Thyroid gland (tissue), 4 donors: Measurements from ENCODE around the gene CSF2RB. TPM values are rescaled to one million over a fixed set of nuclear protein-coding genes. Genes with fewer than 3 reads are reported as not detected.

Source experiments
- DNase-seq, 2 donors: peaks; one replicate each; pipeline ENCODE4 v3.0.0-alpha.2; 2019
- H3K27ac ChIP-seq, 3 donors: fragments of 200-600 bp; sonication (generic); 1 replicate in 2 of 3; 2 replicates in 1 of 3; pipeline ENCODE4 v1.5.1; 2016 to 2019; ENCODE audit warnings: mild to moderate bottlenecking in 1 of 3, moderate library complexity in 1 of 3
- H3K27me3 ChIP-seq: fragments of 200-600 bp; sonication (generic); one replicate; pipeline ENCODE4 v1.5.1; 2019
- H3K36me3 ChIP-seq, 2 donors: fragments of 200-600 bp; sonication (generic); one replicate each; pipeline ENCODE4 v1.5.1; 2016 to 2019
- H3K4me1 ChIP-seq, 2 donors: fragments of 200-600 bp; sonication (generic); one replicate each; pipeline ENCODE4 v1.5.1; 2017 to 2019
- H3K4me3 ChIP-seq, 3 donors: fragments of 200-600 bp; sonication (generic); replicated peaks in 1 of 3; 1 replicate in 2 of 3; 2 replicates in 1 of 3; pipeline ENCODE4 v1.5.1; 2016; ENCODE audit warnings: mild to moderate bottlenecking in 1 of 3
- H3K9me3 ChIP-seq: fragments of 200-600 bp; sonication (generic); one replicate; pipeline ENCODE4 v1.5.1; 2017
- CTCF ChIP-seq, 6 experiments: fragments of 200-600 bp in 3 of 6; fragments of 450-650 bp in 3 of 6; sonication (generic) in 3 of 6; IDR thresholded peaks; one replicate each; pipeline ENCODE4 v1.5.1; 2016 to 2019; ENCODE audit warnings: antibody characterized with exemption in 6 of 6, mild to moderate bottlenecking in 2 of 6, inconsistent platforms in 1 of 6, moderate library complexity in 1 of 6
- POLR2A ChIP-seq, 2 donors: fragments of 450-650 bp; IDR thresholded peaks; one replicate each; pipeline ENCODE4 v1.6.1; 2017; ENCODE audit warnings: antibody characterized with exemption in 2 of 2, mild to moderate bottlenecking in 2 of 2, moderate library complexity in 1 of 2
- WGBS, 2 donors: methylation state at CpG; one replicate each; pipeline ENCODE4 v1.1.5; 2017; 5-methylcytosine and 5-hydroxymethylcytosine counted together
- intact Hi-C: fragments of 100-400 bp; cut with DNase I; formaldehyde crosslinking; loops from one replicate; pipeline ENCODE4 v1.15.1; 2023
- total RNA-seq, 4 donors: library from RNA; depleted of rRNA; stranded (reverse); fragments of >200 nt; gene quantifications; one replicate each; pipeline ENCODE4 v1.2.3, GENCODE V29; 2016

The CSF2RB gene
- total RNA-seq, 4 donors from 2014 or later = 1.9 to 7.1 (median 3.0) TPM

- intact Hi-C loops = no loop called here
- Histone ChIP-seq H3K9me3 (no peaks in the 10 kb centered on the region), H3K4me1 (peaks cover 0 to under 1% of the 10 kb centered on the region in 2 donors), H3K27me3 (no peaks in the 10 kb centered on the region), H3K27ac (no peak overlapping the region), H3K4me3 (no peak overlapping the region), H3K36me3 (no peaks in the 10 kb centered on the region)
- DNase-seq = no peak
- 73 to 84% methylated on average over 7 of the region's 7 CpGs for WGBS, 2 donors
- TF ChIP-seq CTCF (IDR thresholded peaks at IDR 0.05) = no peak
- TF ChIP-seq POLR2A (IDR thresholded peaks at IDR 0.05) = no peak
Observed at GRCh38 chr22:36879775-36880174, 33.7 kb upstream of the CSF2RB start.

- intact Hi-C loops = no loop called here
- DNase-seq = no peak
- Histone ChIP-seq H3K4me3 (no peak overlapping the region), H3K27me3 (no peaks in the 10 kb centered on the region), H3K27ac (no peak overlapping the region), H3K9me3 (no peaks in the 10 kb centered on the region), H3K4me1 (no peaks in the 10 kb centered on the region), H3K36me3 (no peaks in the 10 kb centered on the region)
- TF ChIP-seq CTCF (IDR thresholded peaks at IDR 0.05) = no peak
- no peak for TF ChIP-seq POLR2A (IDR thresholded peaks at IDR 0.05)
- 84 to 91% methylated on average over 1 of the region's 1 CpG for WGBS, 2 donors
Observed at GRCh38 chr22:36881504-36882245, 31.8 kb upstream of the CSF2RB start.

GRCh38 chr22:36884349-36885158 is 28.9 kb upstream of the CSF2RB start:
- H3K27ac ChIP-seq = no peak overlapping the region
- no peak overlapping the region for H3K4me3 ChIP-seq
- DNase-seq = no peak
- intact Hi-C loops = no loop called here
- no peaks in the 10 kb centered on the region for H3K27me3 ChIP-seq
- no peaks in the 10 kb centered on the region for H3K4me1 ChIP-seq
- TF ChIP-seq POLR2A (IDR thresholded peaks at IDR 0.05) (no peak), CTCF (IDR thresholded peaks at IDR 0.05) (no peak)
- H3K36me3 ChIP-seq = no peaks in the 10 kb centered on the region
- no peaks in the 10 kb centered on the region for H3K9me3 ChIP-seq
- WGBS, 2 donors = 71 to 83% methylated on average over 5 of the region's 5 CpGs

GRCh38 chr22:36885474-36885873 is 28.0 kb upstream of the CSF2RB start:
- Histone ChIP-seq H3K27me3 (no peaks in the 10 kb centered on the region), H3K36me3 (no peaks in the 10 kb centered on the region), H3K4me3 (no peak overlapping the region), H3K4me1 (no peaks in the 10 kb centered on the region), H3K9me3 (no peaks in the 10 kb centered on the region), H3K27ac (no peak overlapping the region)
- WGBS, 2 donors = 69 to 71% methylated on average over 7 of the region's 7 CpGs
- intact Hi-C loops = no loop called here
- TF ChIP-seq POLR2A (IDR thresholded peaks at IDR 0.05) (no peak), CTCF (IDR thresholded peaks at IDR 0.05) (no peak)
- DNase-seq = no peak

- DNase-seq = no peak
- Histone ChIP-seq H3K27me3 (no peaks in the 10 kb centered on the region), H3K36me3 (no peaks in the 10 kb centered on the region), H3K4me1 (no peaks in the 10 kb centered on the region), H3K27ac (no peak overlapping the region), H3K4me3 (no peak overlapping the region), H3K9me3 (no peaks in the 10 kb centered on the region)
- intact Hi-C loops = no loop called here
- TF ChIP-seq CTCF (IDR thresholded peaks at IDR 0.05) = no peak
- TF ChIP-seq POLR2A (IDR thresholded peaks at IDR 0.05) = no peak
- 80 to 96% methylated on average over 4 of the region's 4 CpGs for whole genome bisulfite sequencing, 2 donors
Observed at GRCh38 chr22:36886016-36886415, 27.4 kb upstream of the CSF2RB start.
